HCT116 (cell line): ENCODE measurements around the gene MPI. TPM values are rescaled to one million over a fixed set of nuclear protein-coding genes. Genes with fewer than 3 reads are reported as not detected.

Source experiments
- ATAC-seq: fragments of 200-7000 bp; cut with Tn5 transposase; 2 replicates; pipeline ENCODE4 v1.9.1; 2020; ENCODE audit warnings: mild to moderate bottlenecking, moderate library complexity
- BruUV-seq: library from RNA; stranded (reverse); fragments of 400-500 nt; replicated peaks from 2 replicates; lab custom pipeline; 2021; lab: Mats Ljungman, UMichigan
- CTCF ChIA-PET: fragments of 300-600 bp; sonication (Branson Sonifier 250); formaldehyde crosslinking; loops from one replicate; lab custom pipeline; 2021; ENCODE audit warnings: antibody characterized with exemption; lab: Charles Lee
- POLR2A ChIA-PET: fragments of 300-600, 350-600 bp; sonication (Branson Sonifier 250); formaldehyde crosslinking; loops from one replicate; lab custom pipeline; 2021; ENCODE audit warnings: antibody characterized with exemption; lab: Charles Lee
- RAD21 ChIA-PET, 2 experiments: fragments of 300-600 bp; sonication (Branson Sonifier 250); formaldehyde crosslinking; loops; one replicate each; lab custom pipeline; 2023; ENCODE audit warnings: low total read pairs in 2 of 2; ENCODE audit not compliant: uncharacterized antibody in 2 of 2, unreplicated experiment in 2 of 2, low non-redundant PET in 1 of 2; lab: Charles Lee
- DNase-seq: peaks from one replicate; pipeline ENCODE4 v3.0.0-alpha.2; 2010; ENCODE audit warnings: low read depth, low spot score
- H2AFZ ChIP-seq: fragments of 200-600 bp; shearing (Covaris generic), sonication (generic); 2 replicates; pipeline ENCODE4 v1.6.1; 2017; ENCODE audit warnings: low read depth, mixed run types, mixed read lengths, antibody characterized with exemption, low read length; ENCODE audit not compliant: poor library complexity, severe bottlenecking
- H3K27ac ChIP-seq: 2 replicates; pipeline ENCODE4 v1.5.1; 2012; ENCODE audit warnings: low read depth, low read length
- H3K27me3 ChIP-seq: fragments of 200-600 bp; sonication (generic); 2 replicates; pipeline ENCODE4 v1.6.1; 2016; ENCODE audit warnings: mixed run types, low read length, mixed read lengths; ENCODE audit not compliant: insufficient read depth
- H3K36me3 ChIP-seq, 2 experiments: fragments of 200-500 bp in 1 of 2; fragments of 200-600 bp in 1 of 2; sonication (Bioruptor generic) in 1 of 2; sonication (generic) in 1 of 2; 2 replicates each; pipeline versions ENCODE4 v1.5.1 to v1.6.1; 2014 to 2016; ENCODE audit warnings: low read length in 2 of 2, inconsistent platforms in 1 of 2, mixed read lengths in 1 of 2, mixed run types in 1 of 2; ENCODE audit not compliant: insufficient read depth in 2 of 2, control insufficient read depth in 1 of 2
- H3K4me1 ChIP-seq, 2 experiments: fragments of 200-600 bp in 1 of 2; sonication (generic) in 1 of 2; 2 replicates each; pipeline versions ENCODE4 v1.5.1 to v1.6.1; 2012 to 2017; ENCODE audit warnings: low read length in 2 of 2, inconsistent platforms in 1 of 2, mild to moderate bottlenecking in 1 of 2, mixed read lengths in 1 of 2, mixed run types in 1 of 2, moderate library complexity in 1 of 2; ENCODE audit not compliant: insufficient read depth in 2 of 2, control insufficient read depth in 1 of 2
- H3K4me2 ChIP-seq: fragments of 200-600 bp; sonication (generic); 2 replicates; pipeline ENCODE4 v1.6.1; 2017; ENCODE audit warnings: mixed run types, low read length, mixed read lengths
- H3K4me3 ChIP-seq, 2 experiments: fragments of 200-600 bp in 1 of 2; sonication (generic) in 1 of 2; replicated peaks in 1 of 2; 2 replicates each; pipeline ENCODE4 v1.5.1; 2011 to 2016; ENCODE audit warnings: low read length in 2 of 2, control low read depth in 1 of 2, low read depth in 1 of 2, mild to moderate bottlenecking in 1 of 2, mixed read lengths in 1 of 2, mixed run types in 1 of 2
- H3K79me2 ChIP-seq: fragments of 200-600 bp; sonication (generic); 2 replicates; pipeline ENCODE4 v1.6.1; 2017; ENCODE audit warnings: mild to moderate bottlenecking, mixed run types, low read length, moderate library complexity, mixed read lengths; ENCODE audit not compliant: insufficient read depth
- H3K9ac ChIP-seq: fragments of 200-600 bp; sonication (generic); 2 replicates; pipeline ENCODE4 v1.6.1; 2016; ENCODE audit warnings: low read length, mixed read lengths
- H3K9me2 ChIP-seq: fragments of 200-600 bp; sonication (generic), shearing (Covaris generic); 2 replicates; pipeline ENCODE4 v1.6.1; 2017; ENCODE audit warnings: mixed run types, mild to moderate bottlenecking, moderate library complexity; ENCODE audit not compliant: insufficient read depth
- H3K9me3 ChIP-seq, 2 experiments: fragments of 200-500 bp in 1 of 2; fragments of 200-600 bp in 1 of 2; sonication (Bioruptor generic) in 1 of 2; sonication (generic) in 1 of 2; 2 replicates each; pipeline ENCODE4 v1.6.1; 2014 to 2017; ENCODE audit warnings: low read length in 2 of 2, mixed read lengths in 2 of 2, inconsistent platforms in 1 of 2, low read depth in 1 of 2, mild to moderate bottlenecking in 1 of 2, mixed run types in 1 of 2, moderate library complexity in 1 of 2; ENCODE audit not compliant: control insufficient read depth in 1 of 2, insufficient read depth in 1 of 2
- H4K20me1 ChIP-seq: fragments of 200-600 bp; sonication (generic), shearing (Covaris generic); 2 replicates; pipeline ENCODE4 v1.6.1; 2017; ENCODE audit warnings: mixed run types, mild to moderate bottlenecking, moderate library complexity; ENCODE audit not compliant: insufficient read depth
- CBX3 ChIP-seq: IDR thresholded peaks from 2 replicates; pipeline ENCODE4 v1.6.1; 2012; ENCODE audit warnings: low read depth
- CEBPB ChIP-seq: IDR thresholded peaks from 2 replicates; pipeline ENCODE4 v1.6.1; 2012; ENCODE audit warnings: low read depth
- CTCF ChIP-seq, 3 experiments: fragments of 200-600 bp in 1 of 3; sonication (generic) in 1 of 3; IDR thresholded peaks in 2 of 3; conservative IDR thresholded peaks in 1 of 3; 2 replicates each; pipeline ENCODE4 v1.5.1; 2012 to 2017; ENCODE audit warnings: low read depth in 2 of 3, low read length in 2 of 3, antibody characterized with exemption in 1 of 3, borderline replicate concordance in 1 of 3, control low read depth in 1 of 3, mild to moderate bottlenecking in 1 of 3, mixed read lengths in 1 of 3, mixed run types in 1 of 3, moderate library complexity in 1 of 3; ENCODE audit not compliant: insufficient read depth in 1 of 3
- EGR1 ChIP-seq: IDR thresholded peaks from 2 replicates; pipeline ENCODE4 v1.6.1; 2012; ENCODE audit warnings: low read depth
- ELF1 ChIP-seq: IDR thresholded peaks from 2 replicates; pipeline ENCODE4 v1.6.1; 2012; ENCODE audit warnings: low read depth, borderline replicate concordance
- EZH2phosphoT487 ChIP-seq: fragments of 200-600 bp; IDR thresholded peaks from 2 replicates; pipeline ENCODE4 v1.6.1; 2018; ENCODE audit warnings: antibody characterized with exemption, borderline replicate concordance
- POLR2A ChIP-seq: IDR thresholded peaks from 2 replicates; pipeline ENCODE4 v1.7.0; 2011; ENCODE audit warnings: borderline replicate concordance; ENCODE audit not compliant: insufficient read depth, insufficient read length; ENCODE audit errors: extremely low read depth
- POLR2AphosphoS5 ChIP-seq: IDR thresholded peaks from 2 replicates; pipeline ENCODE4 v1.6.1; 2011; ENCODE audit warnings: mild to moderate bottlenecking, low read depth, low read length, moderate library complexity
- RAD21 ChIP-seq: IDR thresholded peaks from 2 replicates; pipeline ENCODE4 v1.6.1; 2012; ENCODE audit warnings: low read depth, mild to moderate bottlenecking
- SIN3A ChIP-seq: IDR thresholded peaks from 2 replicates; pipeline ENCODE4 v1.6.1; 2012; ENCODE audit warnings: low read depth
- SP1 ChIP-seq: IDR thresholded peaks from 2 replicates; pipeline ENCODE4 v1.6.1; 2012; ENCODE audit warnings: low read depth
- SRF ChIP-seq: IDR thresholded peaks from 2 replicates; pipeline ENCODE4 v1.6.1; 2012; ENCODE audit warnings: low read depth
- TCF7L2 ChIP-seq: IDR thresholded peaks from 2 replicates; pipeline ENCODE4 v1.7.0; 2011; ENCODE audit warnings: borderline replicate concordance, inconsistent platforms; ENCODE audit not compliant: insufficient read depth, insufficient read length; ENCODE audit errors: extremely low read depth
- YY1 ChIP-seq: IDR thresholded peaks from 2 replicates; pipeline ENCODE4 v1.6.1; 2011; ENCODE audit warnings: low read length, low read depth, moderate library complexity, mild to moderate bottlenecking; ENCODE audit not compliant: insufficient replicate concordance; ENCODE audit errors: extremely low read depth
- ZFX ChIP-seq: fragments of 450-650 bp; IDR thresholded peaks from 2 replicates; pipeline ENCODE4 v1.6.1; 2017
- ZNF274 ChIP-seq: fragments of 200-500 bp; sonication (Bioruptor generic); IDR thresholded peaks from 2 replicates; pipeline ENCODE4 v1.6.1; 2014; ENCODE audit warnings: mild to moderate bottlenecking, low read depth, low read length, inconsistent platforms
- intact Hi-C: fragments of 100-400 bp; cut with micrococcal nuclease; formaldehyde crosslinking; loops from 2 replicates; pipeline ENCODE4 v1.10.0; 2022
- total RNA-seq: library from RNA; stranded (reverse); gene quantifications from one replicate; pipeline ENCODE4 v1.2.1, GENCODE V29; 2021; ENCODE audit not compliant: unreplicated experiment
- TF ChIP-seq, protein P1 (sequence below): IDR thresholded peaks from 2 replicates; pipeline ENCODE4 v1.6.1; 2012
- TF ChIP-seq, protein P2 (sequence below): IDR thresholded peaks from 2 replicates; pipeline ENCODE4 v1.6.1; 2012
- TF ChIP-seq, protein P3 (sequence below): IDR thresholded peaks from 2 replicates; pipeline ENCODE4 v1.6.1; 2011; ENCODE audit warnings: mild to moderate bottlenecking, low read length, moderate library complexity; ENCODE audit not compliant: insufficient replicate concordance; ENCODE audit errors: extremely low read depth

The MPI gene
- total RNA-seq, 1 experiment from 2014 or later, result 49.7 TPM

DNA sequence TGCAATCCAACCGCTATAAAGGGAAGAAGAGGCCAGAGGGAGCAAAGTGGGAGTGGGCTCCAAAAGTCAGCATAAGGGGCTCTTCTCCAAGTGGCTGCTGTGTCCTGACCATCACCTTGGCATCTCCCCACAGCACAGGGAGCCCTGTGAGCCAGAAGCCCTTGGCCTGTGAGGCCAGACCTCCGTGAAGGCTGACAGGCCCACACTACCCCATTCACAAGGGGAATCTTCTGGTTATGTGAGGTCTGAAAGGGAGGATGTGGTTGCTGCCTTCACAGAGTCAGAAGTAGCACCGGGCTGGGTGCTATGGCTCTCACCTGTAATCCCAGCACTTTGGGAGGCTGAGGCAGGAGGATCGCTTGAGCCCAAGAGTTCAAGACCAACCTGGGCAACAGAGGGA, 44.3 kb upstream of the MPI start:
- no peak overlapping the region for H2AFZ ChIP-seq
- no peaks in the 10 kb centered on the region for H3K9me2 ChIP-seq
- H3K27ac ChIP-seq, result no peak overlapping the region
- no peak overlapping the region for H3K4me3 ChIP-seq
- H4K20me1 ChIP-seq, result no peaks in the 10 kb centered on the region
- H3K4me1 ChIP-seq, result peaks cover 9 to 21% of the 10 kb centered on the region in 2 experiments; a peak in 3 of 4 replicates
- H3K27me3 ChIP-seq, result no peaks in the 10 kb centered on the region
- no peaks in the 10 kb centered on the region for H3K9me3 ChIP-seq
- RAD21 ChIA-PET, result no interaction called here
- no peak overlapping the region for H3K4me2 ChIP-seq
- POLR2A ChIA-PET, result no interaction called here
- peaks cover 16 to 23% of the 10 kb centered on the region in 2 experiments; a peak in 3 of 4 replicates for H3K36me3 ChIP-seq
- CTCF ChIA-PET, result interaction anchor here (1.6 kb wide), 1 partner anchor 56 kb away, joined by 5 read pairs; no protein-coding TSS in a partner anchor
- BruUV-seq, result no TSS peak
- intact Hi-C loops, result no loop called here
- no peak overlapping the region for H3K9ac ChIP-seq
- DNase-seq (no peak), ATAC-seq (no peak)
- no peak for TF ChIP-seq CEBPB
- no peak for TF ChIP-seq ZFX
- TF ChIP-seq YY1, result no peak
- no peak for TF ChIP-seq TCF7L2
- no peak for TF ChIP-seq EGR1
- TF ChIP-seq POLR2AphosphoS5, result no peak
- TF ChIP-seq ZNF274, result no peak
- no peak for TF ChIP-seq RAD21
- TF ChIP-seq, protein P1, sequence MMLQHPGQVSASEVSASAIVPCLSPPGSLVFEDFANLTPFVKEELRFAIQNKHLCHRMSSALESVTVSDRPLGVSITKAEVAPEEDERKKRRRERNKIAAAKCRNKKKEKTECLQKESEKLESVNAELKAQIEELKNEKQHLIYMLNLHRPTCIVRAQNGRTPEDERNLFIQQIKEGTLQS, result no peak
- no peak for TF ChIP-seq SRF
- no peak for TF ChIP-seq SP1
- no peak for TF ChIP-seq ELF1
- TF ChIP-seq, protein P2, sequence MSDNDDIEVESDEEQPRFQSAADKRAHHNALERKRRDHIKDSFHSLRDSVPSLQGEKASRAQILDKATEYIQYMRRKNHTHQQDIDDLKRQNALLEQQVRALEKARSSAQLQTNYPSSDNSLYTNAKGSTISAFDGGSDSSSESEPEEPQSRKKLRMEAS, result no peak
- no peak for TF ChIP-seq EZH2phosphoT487
- no peak for TF ChIP-seq CTCF (IDR thresholded peaks at IDR 0.05 in 2 of 3, conservative IDR thresholded peaks at IDR 0.05 in 1 of 3; ENCODE audit: borderline replicate concordance in 1 of 3, insufficient read depth in 1 of 3, low read depth in 2 of 3, low read length in 2 of 3)
- TF ChIP-seq CBX3, result no peak
- no peak for TF ChIP-seq POLR2A
- TF ChIP-seq, protein P3, sequence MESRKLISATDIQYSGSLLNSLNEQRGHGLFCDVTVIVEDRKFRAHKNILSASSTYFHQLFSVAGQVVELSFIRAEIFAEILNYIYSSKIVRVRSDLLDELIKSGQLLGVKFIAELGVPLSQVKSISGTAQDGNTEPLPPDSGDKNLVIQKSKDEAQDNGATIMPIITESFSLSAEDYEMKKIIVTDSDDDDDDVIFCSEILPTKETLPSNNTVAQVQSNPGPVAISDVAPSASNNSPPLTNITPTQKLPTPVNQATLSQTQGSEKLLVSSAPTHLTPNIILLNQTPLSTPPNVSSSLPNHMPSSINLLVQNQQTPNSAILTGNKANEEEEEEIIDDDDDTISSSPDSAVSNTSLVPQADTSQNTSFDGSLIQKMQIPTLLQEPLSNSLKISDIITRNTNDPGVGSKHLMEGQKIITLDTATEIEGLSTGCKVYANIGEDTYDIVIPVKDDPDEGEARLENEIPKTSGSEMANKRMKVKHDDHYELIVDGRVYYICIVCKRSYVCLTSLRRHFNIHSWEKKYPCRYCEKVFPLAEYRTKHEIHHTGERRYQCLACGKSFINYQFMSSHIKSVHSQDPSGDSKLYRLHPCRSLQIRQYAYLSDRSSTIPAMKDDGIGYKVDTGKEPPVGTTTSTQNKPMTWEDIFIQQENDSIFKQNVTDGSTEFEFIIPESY, result no peak
- TF ChIP-seq SIN3A, result no peak
- H3K79me2 ChIP-seq, result peaks cover 6% of the 10 kb centered on the region; the same call in 1 of the 2 replicates
